ENCODE data around the gene UBE3D. TPM values are rescaled to one million over a fixed set of nuclear protein-coding genes. Genes with fewer than 3 reads are reported as not detected.

UBE3D gene
- total RNA-seq, 4 donors from 2014 or later: 8.9 to 20.5 (median 13.1) TPM

GRCh38 chr6:82910395-82910794 lies 155.2 kb downstream of the UBE3D start:
- intact Hi-C loops (cut with DNase I; ENCODE audit: low total_unique reads): no loop called here
- Histone ChIP-seq H3K9me3 (no peaks in the 10 kb centered on the region), H3K27ac (no peak overlapping the region), H3K27me3 (no peaks in the 10 kb centered on the region), H3K4me3 (no peak overlapping the region), H3K36me3 (no peaks in the 10 kb centered on the region), H3K4me1 (no peaks in the 10 kb centered on the region)
- DNase-seq: no peak
- no peak for TF ChIP-seq CTCF (IDR thresholded peaks at IDR 0.05)
- TF ChIP-seq POLR2A (IDR thresholded peaks at IDR 0.05): no peak

- H3K27me3 ChIP-seq: no peaks in the 10 kb centered on the region
- intact Hi-C loops (cut with DNase I; ENCODE audit: low total_unique reads): no loop called here
- DNase-seq: no peak
- H3K36me3 ChIP-seq: no peaks in the 10 kb centered on the region
- TF ChIP-seq POLR2A (IDR thresholded peaks at IDR 0.05) (no peak), CTCF (IDR thresholded peaks at IDR 0.05) (no peak)
- H3K4me1 ChIP-seq: no peaks in the 10 kb centered on the region
- no peak overlapping the region for H3K4me3 ChIP-seq
- H3K27ac ChIP-seq: no peak overlapping the region
- no peaks in the 10 kb centered on the region for H3K9me3 ChIP-seq
Observed at GRCh38 chr6:82909551-82909950, 156.1 kb downstream of the UBE3D start.

- no peak for DNase-seq
- Histone ChIP-seq H3K36me3 (no peaks in the 10 kb centered on the region), H3K27ac (no peak overlapping the region), H3K27me3 (no peaks in the 10 kb centered on the region), H3K4me1 (no peaks in the 10 kb centered on the region), H3K4me3 (no peak overlapping the region), H3K9me3 (no peaks in the 10 kb centered on the region)
- TF ChIP-seq POLR2A (IDR thresholded peaks at IDR 0.05) (no peak), CTCF (IDR thresholded peaks at IDR 0.05) (no peak)
- intact Hi-C loops (cut with DNase I; ENCODE audit: low total_unique reads): no loop called here
Observed at GRCh38 chr6:82908661-82909060, 157.0 kb downstream of the UBE3D start.

GRCh38 chr6:82906951-82907350 lies 158.7 kb downstream of the UBE3D start:
- TF ChIP-seq POLR2A (IDR thresholded peaks at IDR 0.05) (no peak), CTCF (IDR thresholded peaks at IDR 0.05) (no peak)
- H3K36me3 ChIP-seq: no peaks in the 10 kb centered on the region
- H3K4me1 ChIP-seq: no peaks in the 10 kb centered on the region
- no peak overlapping the region for H3K27ac ChIP-seq
- intact Hi-C loops (cut with DNase I; ENCODE audit: low total_unique reads): no loop called here
- DNase-seq: no peak
- H3K9me3 ChIP-seq: no peaks in the 10 kb centered on the region
- H3K27me3 ChIP-seq: no peaks in the 10 kb centered on the region
- no peak overlapping the region for H3K4me3 ChIP-seq

GRCh38 chr6:82906489-82906888 lies 159.2 kb downstream of the UBE3D start:
- no peaks in the 10 kb centered on the region for H3K4me1 ChIP-seq
- no peaks in the 10 kb centered on the region for H3K36me3 ChIP-seq
- H3K27ac ChIP-seq: no peak overlapping the region
- no peak overlapping the region for H3K4me3 ChIP-seq
- no peak for TF ChIP-seq POLR2A (IDR thresholded peaks at IDR 0.05)
- no peak for TF ChIP-seq CTCF (IDR thresholded peaks at IDR 0.05)
- no peaks in the 10 kb centered on the region for H3K27me3 ChIP-seq
- no peak for DNase-seq
- H3K9me3 ChIP-seq: no peaks in the 10 kb centered on the region
- intact Hi-C loops (cut with DNase I; ENCODE audit: low total_unique reads): no loop called here

All from uterus (tissue), 4 donors.